Natural killer cell (primary cell): Measurements from ENCODE around the gene ANKRD13D. TPM values are rescaled to one million over a fixed set of nuclear protein-coding genes. Genes with fewer than 3 reads are reported as not detected.

Experiments
- ATAC-seq, 3 donors: fragments of 150-1000 bp in 2 of 3; fragments of 200-7000 bp in 1 of 3; cut with Tn5 transposase; 1 replicate in 1 of 3; 2 replicates in 2 of 3; pipeline ENCODE4 v1.10.0; 2021; ENCODE audit warnings: mild to moderate bottlenecking in 2 of 3, moderate library complexity in 2 of 3
- DNase-seq, 2 donors: peaks; one replicate each; pipeline versions ENCODE4 v3.0.0 to v3.0.0-alpha.2; 2013 to 2021; ENCODE audit warnings: mixed read lengths in 1 of 2
- H3K27ac ChIP-seq: one replicate; pipeline ENCODE4 v1.5.1; 2013; ENCODE audit warnings: mild to moderate bottlenecking, low read length
- H3K27me3 ChIP-seq: one replicate; pipeline ENCODE4 v1.6.1; 2013; ENCODE audit warnings: low read length; ENCODE audit not compliant: control insufficient read depth, insufficient read depth
- H3K36me3 ChIP-seq: one replicate; pipeline ENCODE4 v1.6.1; 2013; ENCODE audit warnings: low read length; ENCODE audit not compliant: control insufficient read depth, insufficient read depth
- H3K4me1 ChIP-seq: one replicate; pipeline ENCODE4 v1.6.1; 2013; ENCODE audit warnings: low read length; ENCODE audit not compliant: control insufficient read depth, insufficient read depth
- H3K4me3 ChIP-seq: one replicate; pipeline ENCODE4 v1.5.1; 2013; ENCODE audit warnings: low read length
- H3K9me3 ChIP-seq: one replicate; pipeline ENCODE4 v1.6.1; 2013; ENCODE audit warnings: low read length; ENCODE audit not compliant: control insufficient read depth, insufficient read depth
- H3K27ac Mint-ChIP-seq, 2 donors: one replicate each; pipeline ENCODE4 v1.8.0; 2022; ENCODE audit warnings: mild to moderate bottlenecking in 2 of 2, mixed read lengths in 2 of 2, moderate library complexity in 1 of 2
- H3K27me3 Mint-ChIP-seq, 2 donors: one replicate each; pipeline ENCODE4 v1.8.0; 2022; ENCODE audit warnings: low read depth in 2 of 2, mixed read lengths in 2 of 2
- H3K36me3 Mint-ChIP-seq: one replicate; pipeline ENCODE4 v1.8.0; 2022; ENCODE audit warnings: mixed read lengths
- H3K4me1 Mint-ChIP-seq, 2 donors: one replicate each; pipeline ENCODE4 v1.8.0; 2022; ENCODE audit warnings: mixed read lengths in 2 of 2
- H3K4me3 Mint-ChIP-seq: one replicate; pipeline ENCODE4 v1.8.0; 2022; ENCODE audit warnings: mild to moderate bottlenecking, moderate library complexity, mixed read lengths
- H3K9me3 Mint-ChIP-seq, 2 donors: one replicate each; pipeline ENCODE4 v1.8.0; 2022; ENCODE audit warnings: mixed read lengths in 2 of 2
- WGBS: methylation state at CpG from one replicate; pipeline ENCODE4 v1.1.7; 2013; ENCODE audit warnings: missing lambda C conversion rate; ENCODE audit not compliant: insufficient coverage; 5-methylcytosine and 5-hydroxymethylcytosine counted together
- intact Hi-C: fragments of 100-400 bp; cut with micrococcal nuclease; formaldehyde crosslinking; loops from one replicate; pipeline ENCODE4 v1.14.2; 2022
- total RNA-seq, 4 donors: library from RNA; stranded (reverse); fragments of 120-200 nt in 1 of 4; gene quantifications; one replicate each; pipeline versions ENCODE4 v1.2.3 to v1.2.4, GENCODE V29; 2013 to 2022
- TF ChIP-seq, protein P1 (sequence below): fragments of 200-600 bp; IDR thresholded peaks from one replicate; pipeline ENCODE4 v1.8.0; 2022; ENCODE audit warnings: antibody characterized with exemption

ANKRD13D gene
- total RNA-seq, 3 donors from 2014 or later (not counting 1 experiment from before 2014, with no cell fraction given), result 212 to 316 (median 231) TPM

DNA sequence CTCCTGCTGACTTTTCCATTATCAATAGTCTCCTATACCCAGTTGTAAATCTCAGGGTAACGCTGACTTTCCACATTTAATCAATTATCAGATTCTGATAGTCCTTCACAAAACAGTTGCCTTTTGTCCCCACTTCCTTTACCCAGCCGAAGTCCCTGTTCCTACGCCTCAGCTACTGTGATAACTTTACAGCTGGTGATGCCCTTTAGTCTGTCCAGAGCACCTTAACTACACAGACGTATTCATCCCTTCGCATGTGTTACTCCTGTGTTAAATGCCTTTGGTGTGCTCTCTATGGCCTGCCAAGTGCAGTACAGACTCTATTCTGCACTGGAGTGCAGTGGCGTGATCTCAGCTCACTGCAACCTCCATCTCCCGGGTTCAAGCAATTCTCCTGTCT lies 34.4 kb downstream of the ANKRD13D start:
- intact Hi-C loops, result no loop called here
- H3K4me3 Mint-ChIP-seq, result no peak overlapping the region
- H3K27me3 ChIP-seq, result no peaks in the 10 kb centered on the region
- no peak overlapping the region for H3K27ac ChIP-seq
- H3K27ac Mint-ChIP-seq, result no peak overlapping the region
- TF ChIP-seq, protein P1, sequence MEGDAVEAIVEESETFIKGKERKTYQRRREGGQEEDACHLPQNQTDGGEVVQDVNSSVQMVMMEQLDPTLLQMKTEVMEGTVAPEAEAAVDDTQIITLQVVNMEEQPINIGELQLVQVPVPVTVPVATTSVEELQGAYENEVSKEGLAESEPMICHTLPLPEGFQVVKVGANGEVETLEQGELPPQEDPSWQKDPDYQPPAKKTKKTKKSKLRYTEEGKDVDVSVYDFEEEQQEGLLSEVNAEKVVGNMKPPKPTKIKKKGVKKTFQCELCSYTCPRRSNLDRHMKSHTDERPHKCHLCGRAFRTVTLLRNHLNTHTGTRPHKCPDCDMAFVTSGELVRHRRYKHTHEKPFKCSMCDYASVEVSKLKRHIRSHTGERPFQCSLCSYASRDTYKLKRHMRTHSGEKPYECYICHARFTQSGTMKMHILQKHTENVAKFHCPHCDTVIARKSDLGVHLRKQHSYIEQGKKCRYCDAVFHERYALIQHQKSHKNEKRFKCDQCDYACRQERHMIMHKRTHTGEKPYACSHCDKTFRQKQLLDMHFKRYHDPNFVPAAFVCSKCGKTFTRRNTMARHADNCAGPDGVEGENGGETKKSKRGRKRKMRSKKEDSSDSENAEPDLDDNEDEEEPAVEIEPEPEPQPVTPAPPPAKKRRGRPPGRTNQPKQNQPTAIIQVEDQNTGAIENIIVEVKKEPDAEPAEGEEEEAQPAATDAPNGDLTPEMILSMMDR, result no peak
- H3K36me3 ChIP-seq, result no peaks in the 10 kb centered on the region
- no peaks in the 10 kb centered on the region for H3K9me3 Mint-ChIP-seq
- H3K4me1 Mint-ChIP-seq, result no peaks in the 10 kb centered on the region
- no peak overlapping the region for H3K4me3 ChIP-seq
- H3K27me3 Mint-ChIP-seq, result peaks cover 0 to 7% of the 10 kb centered on the region in 2 donors
- no peaks in the 10 kb centered on the region for H3K36me3 Mint-ChIP-seq
- 94% methylated on average over 7 of the region's 7 CpGs for WGBS
- H3K4me1 ChIP-seq, result no peaks in the 10 kb centered on the region
- H3K9me3 ChIP-seq, result no peaks in the 10 kb centered on the region
- no peak for ATAC-seq
- DNase-seq, result no peak

DNA sequence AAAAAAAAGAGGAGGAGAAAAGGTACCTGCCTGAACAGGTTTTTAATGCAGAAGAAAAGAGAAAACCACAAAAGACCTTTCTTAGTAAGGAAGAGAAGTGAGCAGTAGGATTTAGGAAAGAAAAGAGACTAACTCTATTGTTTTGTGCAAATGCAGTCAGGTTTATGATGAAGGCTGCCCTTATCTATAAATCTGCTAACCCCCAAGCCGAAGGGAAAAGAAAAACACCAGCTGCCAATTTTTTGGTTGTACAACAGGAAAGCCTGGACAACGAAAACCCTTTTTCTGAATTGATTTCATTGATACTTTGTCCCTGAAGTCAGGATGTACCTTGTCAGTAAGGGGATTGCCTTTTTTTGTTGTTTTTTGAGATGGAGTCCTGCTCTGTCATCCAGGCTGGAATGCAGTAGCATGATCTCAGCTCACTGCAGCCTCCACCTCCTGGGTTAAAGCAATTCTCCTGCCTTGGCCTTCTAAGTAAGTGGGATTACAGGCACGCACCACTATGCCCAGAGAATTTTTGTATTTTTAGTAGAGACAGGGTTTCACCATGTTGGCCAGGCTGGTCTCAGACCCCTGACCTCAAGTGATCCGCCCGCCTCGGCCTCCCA lies 43.1 kb downstream of the ANKRD13D start:
- H3K4me3 ChIP-seq, result no peak overlapping the region
- Mint-ChIP-seq H3K9me3 (no peaks in the 10 kb centered on the region), H3K4me3 (no peak overlapping the region), H3K27ac (no peak overlapping the region), H3K36me3 (no peaks in the 10 kb centered on the region), H3K4me1 (no peaks in the 10 kb centered on the region), H3K27me3 (no peaks in the 10 kb centered on the region)
- no peak overlapping the region for H3K27ac ChIP-seq
- no peaks in the 10 kb centered on the region for H3K27me3 ChIP-seq
- DNase-seq, result no peak
- no peak for ATAC-seq
- TF ChIP-seq, protein P1, result no peak
- intact Hi-C loops, result no loop called here
- H3K4me1 ChIP-seq, result no peaks in the 10 kb centered on the region
- H3K9me3 ChIP-seq, result no peaks in the 10 kb centered on the region
- no peaks in the 10 kb centered on the region for H3K36me3 ChIP-seq
- 82% methylated on average over 6 of the region's 6 CpGs for WGBS

DNA sequence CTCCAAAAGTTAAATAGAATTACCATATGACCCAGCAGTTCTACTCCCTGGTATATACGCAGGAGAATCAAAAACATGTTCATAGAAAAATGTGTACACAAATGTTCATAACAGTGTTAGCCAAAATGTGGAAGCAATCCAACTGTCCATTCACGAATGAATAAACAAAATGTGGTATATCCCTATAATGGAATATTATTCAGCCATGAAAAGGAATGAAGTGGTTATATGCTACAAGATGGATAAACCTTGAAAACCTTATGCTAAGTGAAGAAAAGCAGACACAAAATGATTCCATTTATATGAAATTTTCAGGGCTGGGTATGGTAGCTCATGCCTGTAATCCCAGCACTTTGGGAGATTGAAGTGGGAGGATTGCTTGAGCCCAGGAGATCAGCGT lies 48.2 kb downstream of the ANKRD13D start:
- H3K4me3 ChIP-seq, result no peak overlapping the region
- Mint-ChIP-seq H3K4me3 (no peak overlapping the region), H3K4me1 (no peaks in the 10 kb centered on the region), H3K9me3 (no peaks in the 10 kb centered on the region), H3K27ac (no peak overlapping the region), H3K27me3 (no peaks in the 10 kb centered on the region), H3K36me3 (no peaks in the 10 kb centered on the region)
- TF ChIP-seq, protein P1, result no peak
- 100% methylated on average over 1 of the region's 3 CpGs for WGBS
- no peak for DNase-seq
- intact Hi-C loops, result no loop called here
- no peaks in the 10 kb centered on the region for H3K27me3 ChIP-seq
- H3K4me1 ChIP-seq, result no peaks in the 10 kb centered on the region
- no peak for ATAC-seq
- no peaks in the 10 kb centered on the region for H3K36me3 ChIP-seq
- H3K9me3 ChIP-seq, result no peaks in the 10 kb centered on the region
- H3K27ac ChIP-seq, result no peak overlapping the region

DNA sequence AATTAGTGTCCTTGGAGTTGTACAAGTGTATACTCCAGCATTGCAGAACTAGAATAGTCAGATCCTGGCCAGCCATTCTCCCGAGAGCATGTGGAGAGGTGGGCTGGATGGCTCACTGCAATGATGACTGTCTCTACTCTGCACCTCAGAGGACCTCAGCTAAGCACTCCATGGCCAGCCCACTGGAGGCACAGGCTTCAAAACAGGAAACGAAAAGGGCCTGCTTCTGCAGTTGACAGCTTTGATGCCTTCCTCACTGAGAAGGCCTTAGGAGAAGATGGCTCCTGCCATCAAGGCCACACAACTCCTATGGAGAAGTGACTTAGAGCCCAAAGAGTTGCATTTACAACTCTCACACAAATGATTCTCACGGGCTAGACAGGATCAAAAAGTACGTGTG lies 55.2 kb downstream of the ANKRD13D start:
- no peaks in the 10 kb centered on the region for H3K27me3 ChIP-seq
- H3K4me1 ChIP-seq, result no peaks in the 10 kb centered on the region
- Mint-ChIP-seq H3K27me3 (no peaks in the 10 kb centered on the region), H3K36me3 (no peaks in the 10 kb centered on the region), H3K4me1 (peaks cover 0 to 5% of the 10 kb centered on the region in 2 donors), H3K27ac (no peak overlapping the region), H3K4me3 (no peak overlapping the region), H3K9me3 (no peaks in the 10 kb centered on the region)
- peak in 1 of 2 donors; percentile 53 for DNase-seq
- no peak for ATAC-seq
- 73% methylated on average over 4 of the region's 4 CpGs for WGBS
- no peaks in the 10 kb centered on the region for H3K36me3 ChIP-seq
- no peak overlapping the region for H3K27ac ChIP-seq
- H3K4me3 ChIP-seq, result no peak overlapping the region
- intact Hi-C loops, result no loop called here
- TF ChIP-seq, protein P1, result no peak
- no peaks in the 10 kb centered on the region for H3K9me3 ChIP-seq
